Esophagus squamous epithelium (tissue), 5 donors: ENCODE results near the gene ARHGAP26. TPM values are rescaled to one million over a fixed set of nuclear protein-coding genes. Genes with fewer than 3 reads are reported as not detected.

Experiments used
- DNase-seq: peaks from one replicate; lab custom pipeline; 2025; lab: John Stamatoyannopoulos, UW
- H3K27ac ChIP-seq, 4 donors: fragments of 200-600 bp; sonication (generic); one replicate each; pipeline ENCODE4 v1.5.1; 2016 to 2019; ENCODE audit warnings: mild to moderate bottlenecking in 1 of 4
- H3K27me3 ChIP-seq, 4 donors: fragments of 200-600 bp; sonication (generic); 1 replicate in 3 of 4; 2 replicates in 1 of 4; pipeline versions ENCODE4 v1.5.1 to v1.6.0; 2017 to 2021; ENCODE audit warnings: antibody characterized with exemption in 1 of 4
- H3K36me3 ChIP-seq, 3 donors: fragments of 200-600 bp; sonication (generic); one replicate each; pipeline ENCODE4 v1.5.1; 2016 to 2019
- H3K4me1 ChIP-seq, 3 donors: fragments of 200-600 bp; sonication (generic); one replicate each; pipeline ENCODE4 v1.5.1; 2017 to 2019
- H3K4me3 ChIP-seq, 4 donors: fragments of 200-600 bp; sonication (generic); 1 replicate in 3 of 4; 2 replicates in 1 of 4; pipeline ENCODE4 v1.5.1; 2016 to 2019; ENCODE audit warnings: mild to moderate bottlenecking in 2 of 4, moderate library complexity in 1 of 4
- H3K9me3 ChIP-seq, 3 donors: fragments of 200-600 bp; sonication (generic); one replicate each; pipeline ENCODE4 v1.5.1; 2016 to 2019
- CTCF ChIP-seq, 6 experiments: fragments of 450-650 bp in 4 of 6; fragments of 200-600 bp in 2 of 6; sonication (generic) in 2 of 6; IDR thresholded peaks; one replicate each; pipeline ENCODE4 v1.5.1; 2016 to 2019; ENCODE audit warnings: antibody characterized with exemption in 6 of 6, mild to moderate bottlenecking in 4 of 6, moderate library complexity in 4 of 6
- POLR2A ChIP-seq, 4 donors: fragments of 450-650 bp; IDR thresholded peaks; one replicate each; pipeline ENCODE4 v1.6.1; 2017; ENCODE audit warnings: antibody characterized with exemption in 4 of 4, mild to moderate bottlenecking in 4 of 4, moderate library complexity in 3 of 4
- WGBS, 2 donors: methylation state at CpG; one replicate each; pipeline ENCODE4 v1.1.5; 2018; 5-methylcytosine and 5-hydroxymethylcytosine counted together
- intact Hi-C: fragments of 100-400 bp; cut with DNase I; formaldehyde crosslinking; loops from one replicate; pipeline ENCODE4 v1.15.0; 2022
- total RNA-seq, 4 donors: library from RNA; depleted of rRNA; stranded (reverse); fragments of >200 nt; gene quantifications; one replicate each; pipeline ENCODE4 v1.1.0, GENCODE V29; 2016
- donor health status: DM: yes; HTN: yes; CAD: no.

The ARHGAP26 gene
- total RNA-seq, 4 donors from 2014 or later: 4.4 to 18.7 (median 15.4) TPM

GRCh38 chr5:142955628-142956027 lies 185.5 kb downstream of the ARHGAP26 start:
- Histone ChIP-seq H3K36me3 (no peaks in the 10 kb centered on the region), H3K4me1 (peaks cover 0 to 13% (median 0%) of the 10 kb centered on the region in 3 donors), H3K4me3 (no peak overlapping the region), H3K27ac (no peak overlapping the region), H3K27me3 (no peaks in the 10 kb centered on the region), H3K9me3 (no peaks in the 10 kb centered on the region)
- intact Hi-C loops: no loop called here
- no peak for TF ChIP-seq POLR2A (IDR thresholded peaks at IDR 0.05)
- DNase-seq: no peak
- WGBS, 2 donors: 58 to 71% methylated on average over 1 of the region's 1 CpG

DNA sequence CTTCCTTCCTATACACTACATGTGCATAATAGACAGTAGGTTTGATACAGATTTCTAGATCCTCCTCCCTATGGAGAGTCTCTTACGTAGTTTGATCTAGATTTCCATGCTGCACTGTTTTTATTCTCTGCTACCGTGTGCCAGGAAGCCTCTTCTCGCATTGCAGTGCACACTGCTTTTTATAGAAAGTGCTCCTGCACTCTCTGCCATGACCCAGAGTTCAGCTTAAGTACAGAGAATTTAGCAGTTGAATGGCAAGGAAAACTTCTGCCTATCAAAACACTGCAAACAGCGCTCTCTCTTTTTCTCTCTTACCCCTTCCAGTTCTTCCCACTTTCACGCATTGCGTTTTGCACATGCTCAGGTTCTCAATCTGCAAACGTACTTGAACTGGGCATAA lies 187.4 kb downstream of the ARHGAP26 start:
- H3K9me3 ChIP-seq: no peaks in the 10 kb centered on the region
- H3K27ac ChIP-seq: no peak overlapping the region
- DNase-seq: no peak
- no peaks in the 10 kb centered on the region for H3K36me3 ChIP-seq
- H3K4me1 ChIP-seq: peaks cover 0 to 13% (median 0%) of the 10 kb centered on the region in 3 donors
- TF ChIP-seq POLR2A (IDR thresholded peaks at IDR 0.05): no peak
- TF ChIP-seq CTCF (IDR thresholded peaks at IDR 0.05): no peak
- H3K4me3 ChIP-seq: no peak overlapping the region
- 74 to 84% methylated on average over 7 of the region's 7 CpGs for WGBS, 2 donors
- no peaks in the 10 kb centered on the region for H3K27me3 ChIP-seq
- intact Hi-C loops: no loop called here

DNA sequence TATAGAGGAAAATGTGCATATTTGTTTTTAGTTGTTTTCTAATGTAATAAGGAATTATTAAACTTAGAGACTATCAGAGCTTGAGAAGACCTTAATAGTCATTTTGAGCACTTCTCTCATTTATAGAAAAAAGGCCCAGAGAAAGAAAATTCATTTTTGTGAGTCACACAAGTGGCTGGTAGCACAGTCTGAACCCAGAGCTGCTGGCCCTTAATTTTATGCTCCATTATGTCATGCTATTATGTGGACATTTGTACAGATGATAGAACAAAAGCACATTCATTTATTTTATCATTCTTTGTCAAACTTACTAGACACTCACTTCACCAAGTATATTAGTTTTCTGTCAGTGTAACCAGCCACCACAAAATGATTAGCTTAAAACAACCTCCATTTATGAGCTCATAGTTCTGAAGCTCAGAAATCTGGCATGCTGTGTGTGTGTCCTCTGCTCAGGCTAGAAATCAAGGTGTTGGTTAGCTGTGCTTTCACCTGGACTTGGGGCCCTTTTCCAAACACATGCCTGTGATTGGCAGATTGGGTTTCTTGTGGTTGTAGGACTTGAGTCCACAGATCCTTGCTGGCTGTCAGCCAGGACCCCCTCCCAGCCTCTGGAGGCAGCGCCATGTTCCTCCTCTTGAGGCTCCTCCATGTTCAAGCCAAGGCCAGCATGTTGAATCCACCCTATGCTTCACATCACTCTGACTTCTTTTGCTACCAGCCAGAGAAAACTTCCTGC lies 188.9 kb downstream of the ARHGAP26 start:
- no peak for DNase-seq
- TF ChIP-seq POLR2A (IDR thresholded peaks at IDR 0.05): no peak
- TF ChIP-seq CTCF (IDR thresholded peaks at IDR 0.05): no peak
- no peaks in the 10 kb centered on the region for H3K27me3 ChIP-seq
- H3K4me3 ChIP-seq: no peak overlapping the region
- 60 to 86% methylated on average over 1 of the region's 1 CpG for WGBS, 2 donors
- no peaks in the 10 kb centered on the region for H3K36me3 ChIP-seq
- H3K27ac ChIP-seq: no peak overlapping the region
- H3K4me1 ChIP-seq: peaks cover 0 to 13% (median 0%) of the 10 kb centered on the region in 3 donors
- H3K9me3 ChIP-seq: no peaks in the 10 kb centered on the region
- intact Hi-C loops: no loop called here

- intact Hi-C loops: no loop called here
- no peak for DNase-seq
- H3K4me1 ChIP-seq: peaks cover 0 to 13% (median 0%) of the 10 kb centered on the region in 3 donors
- WGBS, 2 donors: 80 to 82% methylated on average over 4 of the region's 4 CpGs
- H3K9me3 ChIP-seq: no peaks in the 10 kb centered on the region
- no peak overlapping the region for H3K4me3 ChIP-seq
- H3K27ac ChIP-seq: no peak overlapping the region
- no peaks in the 10 kb centered on the region for H3K36me3 ChIP-seq
- TF ChIP-seq POLR2A (IDR thresholded peaks at IDR 0.05) (no peak), CTCF (IDR thresholded peaks at IDR 0.05) (no peak)
- no peaks in the 10 kb centered on the region for H3K27me3 ChIP-seq
Observed at GRCh38 chr5:142959683-142960657, 189.8 kb downstream of the ARHGAP26 start.

GRCh38 chr5:142961440-142962173 lies 191.4 kb downstream of the ARHGAP26 start:
- H3K27ac ChIP-seq: no peak overlapping the region
- 90 to 93% methylated on average over 5 of the region's 5 CpGs for WGBS, 2 donors
- intact Hi-C loops: no loop called here
- DNase-seq: no peak
- H3K36me3 ChIP-seq: no peaks in the 10 kb centered on the region
- no peaks in the 10 kb centered on the region for H3K9me3 ChIP-seq
- H3K4me1 ChIP-seq: peaks cover 0 to under 1% (median 0%) of the 10 kb centered on the region in 3 donors
- no peaks in the 10 kb centered on the region for H3K27me3 ChIP-seq
- TF ChIP-seq CTCF (IDR thresholded peaks at IDR 0.05): no peak
- no peak for TF ChIP-seq POLR2A (IDR thresholded peaks at IDR 0.05)
- H3K4me3 ChIP-seq: no peak overlapping the region
